CD4-positive, alpha-beta T cell treated with Interleukin-21 for 1 hour (primary cell): ENCODE results near the gene MCM3.

Experiments
- DNase-seq: peaks from one replicate; pipeline ENCODE4 v3.0.0-alpha.2; 2020

Gene MCM3

GRCh38 chr6:52245425-52245824 is 39.1 kb downstream of the MCM3 start:
- DNase-seq: no peak

GRCh38 chr6:52244400-52244799 is 40.1 kb downstream of the MCM3 start, which contains the start of gene IL17F:
IL17F (minus strand) TSS chr6:52244500; CDS start chr6:52244429, 71 bp downstream.
- DNase-seq: no peak

- no peak for DNase-seq
Observed at GRCh38 chr6:52243282-52243893, 41.2 kb downstream of the MCM3 start.

GRCh38 chr6:52241819-52242218 is 42.7 kb downstream of the MCM3 start:
- DNase-seq: no peak

- DNase-seq: no peak
Observed at GRCh38 chr6:52233975-52234823, 50.3 kb downstream of the MCM3 start.

GRCh38 chr6:52233005-52233404 is 51.5 kb downstream of the MCM3 start:
- DNase-seq: no peak

- DNase-seq: peak; percentile 24
Observed at GRCh38 chr6:52231406-52232127, 53.0 kb downstream of the MCM3 start.

- DNase-seq: no peak
Observed at GRCh38 chr6:52230685-52231084, 53.9 kb downstream of the MCM3 start.

- no peak for DNase-seq
Observed at GRCh38 chr6:52227495-52227894, 57.0 kb downstream of the MCM3 start.

GRCh38 chr6:52221302-52221701 is 63.2 kb downstream of the MCM3 start:
- DNase-seq: peak; percentile 1

GRCh38 chr6:52217761-52218160 is 66.8 kb downstream of the MCM3 start:
- DNase-seq: no peak

GRCh38 chr6:52216932-52217575 is 67.5 kb downstream of the MCM3 start:
- no peak for DNase-seq

- no peak for DNase-seq
Observed at GRCh38 chr6:52215787-52216186, 68.8 kb downstream of the MCM3 start.
